Measurements from ENCODE around the gene AKR1A1.
A peak's percentile ranks its signal among the peaks of the same experiment; 100 is the strongest.

The AKR1A1 gene

GRCh38 chr1:45507195-45507594 lies 43.4 kb upstream of the AKR1A1 start:
- Histone ChIP-seq H3K36me3 (replicated peaks in 1 of 2; ENCODE audit: control insufficient read depth in 2 of 2, insufficient read depth in 2 of 2, low read length in 2 of 2) (peaks cover 27 to 54% of the 10 kb centered on the region in 2 donors), H3K14ac (ENCODE audit: low read length) (no peak overlapping the region), H3K4me1 (ENCODE audit: control insufficient read depth in 2 of 2, insufficient read depth in 1 of 2, low read depth in 1 of 2, low read length in 2 of 2) (no peaks in the 10 kb centered on the region), H3K23ac (ENCODE audit: low read depth, low read length, poor library complexity) (peak overlapping the region; percentile 36), H3K79me1 (ENCODE audit: low read depth, low read length) (no peaks in the 10 kb centered on the region), H3K4ac (ENCODE audit: low read length) (no peak overlapping the region), H4K8ac (ENCODE audit: low read depth, low read length) (no peak overlapping the region), H2BK120ac (ENCODE audit: low read depth, low read length) (no peak overlapping the region), H2BK15ac (ENCODE audit: low read length) (no peak overlapping the region), H3K9me3 (replicated peaks in 1 of 2; ENCODE audit: control insufficient read depth in 2 of 2, insufficient read depth in 1 of 2, low read depth in 1 of 2, low read length in 2 of 2) (no peaks in the 10 kb centered on the region), H2AK5ac (ENCODE audit: low read depth, low read length) (no peak overlapping the region), H4K91ac (ENCODE audit: low read depth, low read length, poor library complexity) (no peak overlapping the region), H2BK5ac (ENCODE audit: low read length) (no peak overlapping the region), H3K4me3 (ENCODE audit: low read length in 2 of 2) (no peak overlapping the region), H2BK12ac (ENCODE audit: low read length) (no peak overlapping the region), H3K18ac (ENCODE audit: low read length) (no peak overlapping the region), H3K27ac (replicated peaks; ENCODE audit: low read length) (no peak overlapping the region), H3K9ac (ENCODE audit: low read depth, low read length, poor library complexity) (no peak overlapping the region), H3K4me2 (ENCODE audit: insufficient read depth, low read length, poor library complexity, severe bottlenecking) (no peak overlapping the region), H3K27me3 (ENCODE audit: control insufficient read depth in 3 of 3, insufficient read depth in 3 of 3, low read depth in 1 of 3, low read length in 3 of 3) (no peaks in the 10 kb centered on the region), H2AFZ (ENCODE audit: low read length) (no peak overlapping the region)
- DNase-seq (ENCODE audit: low spot score), result no peak
- WGBS, 2 donors (ENCODE audit: extremely low coverage in 2 of 2, insufficient read length in 2 of 2, insufficient replicate concordance in 1 of 2), result no CpG with 5 or more reads among the region's 6 CpGs

- H3K23ac ChIP-seq (ENCODE audit: low read depth, low read length, poor library complexity), result no peak overlapping the region
- H3K27me3 ChIP-seq (ENCODE audit: control insufficient read depth in 3 of 3, insufficient read depth in 3 of 3, low read depth in 1 of 3, low read length in 3 of 3), result no peaks in the 10 kb centered on the region
- H2AFZ ChIP-seq (ENCODE audit: low read length), result no peak overlapping the region
- no peak overlapping the region for H3K18ac ChIP-seq (ENCODE audit: low read length)
- H3K79me1 ChIP-seq (ENCODE audit: low read depth, low read length), result no peaks in the 10 kb centered on the region
- H3K4me2 ChIP-seq (ENCODE audit: insufficient read depth, low read length, poor library complexity, severe bottlenecking), result no peak overlapping the region
- no peak overlapping the region for H2BK120ac ChIP-seq (ENCODE audit: low read depth, low read length)
- H3K9me3 ChIP-seq (replicated peaks in 1 of 2; ENCODE audit: control insufficient read depth in 2 of 2, insufficient read depth in 1 of 2, low read depth in 1 of 2, low read length in 2 of 2), result no peaks in the 10 kb centered on the region
- no peak overlapping the region for H2BK12ac ChIP-seq (ENCODE audit: low read length)
- H3K4ac ChIP-seq (ENCODE audit: low read length), result no peak overlapping the region
- no peak overlapping the region for H4K91ac ChIP-seq (ENCODE audit: low read depth, low read length, poor library complexity)
- no peak overlapping the region for H2AK5ac ChIP-seq (ENCODE audit: low read depth, low read length)
- no peak for DNase-seq (ENCODE audit: low spot score)
- H4K8ac ChIP-seq (ENCODE audit: low read depth, low read length), result no peak overlapping the region
- no CpG with 5 or more reads among the region's 4 CpGs for WGBS, 2 donors (ENCODE audit: extremely low coverage in 2 of 2, insufficient read length in 2 of 2, insufficient replicate concordance in 1 of 2)
- no peak overlapping the region for H2BK5ac ChIP-seq (ENCODE audit: low read length)
- peaks cover 32 to 60% of the 10 kb centered on the region in 2 donors for H3K36me3 ChIP-seq (replicated peaks in 1 of 2; ENCODE audit: control insufficient read depth in 2 of 2, insufficient read depth in 2 of 2, low read length in 2 of 2)
- no peak overlapping the region for H2BK15ac ChIP-seq (ENCODE audit: low read length)
- H3K9ac ChIP-seq (ENCODE audit: low read depth, low read length, poor library complexity), result no peak overlapping the region
- H3K27ac ChIP-seq (replicated peaks; ENCODE audit: low read length), result no peak overlapping the region
- no peak overlapping the region for H3K14ac ChIP-seq (ENCODE audit: low read length)
- H3K4me3 ChIP-seq (ENCODE audit: low read length in 2 of 2), result no peak overlapping the region
- H3K4me1 ChIP-seq (ENCODE audit: control insufficient read depth in 2 of 2, insufficient read depth in 1 of 2, low read depth in 1 of 2, low read length in 2 of 2), result no peaks in the 10 kb centered on the region
These were observed 42.7 kb upstream of the AKR1A1 start for GRCh38 chr1:45507893-45508292.

- Histone ChIP-seq H3K9me3 (replicated peaks in 1 of 2; ENCODE audit: control insufficient read depth in 2 of 2, insufficient read depth in 1 of 2, low read depth in 1 of 2, low read length in 2 of 2) (no peaks in the 10 kb centered on the region), H3K36me3 (replicated peaks in 1 of 2; ENCODE audit: control insufficient read depth in 2 of 2, insufficient read depth in 2 of 2, low read length in 2 of 2) (peaks cover 33 to 66% of the 10 kb centered on the region in 2 donors), H3K18ac (ENCODE audit: low read length) (no peak overlapping the region), H2BK12ac (ENCODE audit: low read length) (no peak overlapping the region), H3K9ac (ENCODE audit: low read depth, low read length, poor library complexity) (no peak overlapping the region), H2BK120ac (ENCODE audit: low read depth, low read length) (no peak overlapping the region), H3K27me3 (ENCODE audit: control insufficient read depth in 3 of 3, insufficient read depth in 3 of 3, low read depth in 1 of 3, low read length in 3 of 3) (no peaks in the 10 kb centered on the region), H3K4me3 (ENCODE audit: low read length in 2 of 2) (no peak overlapping the region), H3K23ac (ENCODE audit: low read depth, low read length, poor library complexity) (no peak overlapping the region), H3K4me2 (ENCODE audit: insufficient read depth, low read length, poor library complexity, severe bottlenecking) (no peak overlapping the region), H3K79me1 (ENCODE audit: low read depth, low read length) (no peaks in the 10 kb centered on the region), H3K4me1 (ENCODE audit: control insufficient read depth in 2 of 2, insufficient read depth in 1 of 2, low read depth in 1 of 2, low read length in 2 of 2) (no peaks in the 10 kb centered on the region), H3K27ac (replicated peaks; ENCODE audit: low read length) (no peak overlapping the region), H2BK15ac (ENCODE audit: low read length) (no peak overlapping the region), H3K14ac (ENCODE audit: low read length) (no peak overlapping the region), H4K8ac (ENCODE audit: low read depth, low read length) (no peak overlapping the region), H3K4ac (ENCODE audit: low read length) (no peak overlapping the region), H4K91ac (ENCODE audit: low read depth, low read length, poor library complexity) (no peak overlapping the region), H2BK5ac (ENCODE audit: low read length) (no peak overlapping the region), H2AK5ac (ENCODE audit: low read depth, low read length) (no peak overlapping the region), H2AFZ (ENCODE audit: low read length) (no peak overlapping the region)
- WGBS, 2 donors (ENCODE audit: extremely low coverage in 2 of 2, insufficient read length in 2 of 2, insufficient replicate concordance in 1 of 2), result no CpG with 5 or more reads among the region's 15 CpGs
- no peak for DNase-seq (ENCODE audit: low spot score)
These were observed 42.1 kb upstream of the AKR1A1 start for GRCh38 chr1:45508295-45509151.

GRCh38 chr1:45510036-45510971 lies 40.3 kb upstream of the AKR1A1 start:
- H3K36me3 ChIP-seq (replicated peaks in 1 of 2; ENCODE audit: control insufficient read depth in 2 of 2, insufficient read depth in 2 of 2, low read length in 2 of 2), result peaks cover 47 to 78% of the 10 kb centered on the region in 2 donors
- H3K18ac ChIP-seq (ENCODE audit: low read length), result no peak overlapping the region
- no peak overlapping the region for H3K4ac ChIP-seq (ENCODE audit: low read length)
- no peak overlapping the region for H4K91ac ChIP-seq (ENCODE audit: low read depth, low read length, poor library complexity)
- H3K9ac ChIP-seq (ENCODE audit: low read depth, low read length, poor library complexity), result no peak overlapping the region
- no peak overlapping the region for H2BK5ac ChIP-seq (ENCODE audit: low read length)
- WGBS, 2 donors (ENCODE audit: extremely low coverage in 2 of 2, insufficient read length in 2 of 2, insufficient replicate concordance in 1 of 2), result no CpG with 5 or more reads among the region's 9 CpGs
- H2AK5ac ChIP-seq (ENCODE audit: low read depth, low read length), result no peak overlapping the region
- no peak overlapping the region for H3K27ac ChIP-seq (replicated peaks; ENCODE audit: low read length)
- H2BK120ac ChIP-seq (ENCODE audit: low read depth, low read length), result no peak overlapping the region
- DNase-seq (ENCODE audit: low spot score), result no peak
- H3K4me2 ChIP-seq (ENCODE audit: insufficient read depth, low read length, poor library complexity, severe bottlenecking), result no peak overlapping the region
- no peaks in the 10 kb centered on the region for H3K4me1 ChIP-seq (ENCODE audit: control insufficient read depth in 2 of 2, insufficient read depth in 1 of 2, low read depth in 1 of 2, low read length in 2 of 2)
- no peak overlapping the region for H2BK12ac ChIP-seq (ENCODE audit: low read length)
- no peaks in the 10 kb centered on the region for H3K27me3 ChIP-seq (ENCODE audit: control insufficient read depth in 3 of 3, insufficient read depth in 3 of 3, low read depth in 1 of 3, low read length in 3 of 3)
- no peak overlapping the region for H3K4me3 ChIP-seq (ENCODE audit: low read length in 2 of 2)
- H3K14ac ChIP-seq (ENCODE audit: low read length), result no peak overlapping the region
- H2BK15ac ChIP-seq (ENCODE audit: low read length), result no peak overlapping the region
- no peak overlapping the region for H3K23ac ChIP-seq (ENCODE audit: low read depth, low read length, poor library complexity)
- no peaks in the 10 kb centered on the region for H3K9me3 ChIP-seq (replicated peaks in 1 of 2; ENCODE audit: control insufficient read depth in 2 of 2, insufficient read depth in 1 of 2, low read depth in 1 of 2, low read length in 2 of 2)
- no peak overlapping the region for H4K8ac ChIP-seq (ENCODE audit: low read depth, low read length)
- no peak overlapping the region for H2AFZ ChIP-seq (ENCODE audit: low read length)
- H3K79me1 ChIP-seq (ENCODE audit: low read depth, low read length), result no peaks in the 10 kb centered on the region
